Brain pericyte (primary cell): ENCODE measurements around the gene PGAP1.

Experiments
- DNase-seq: peaks from one replicate; pipeline ENCODE4 v3.0.0-alpha.2; 2012; ENCODE audit warnings: low read depth, low spot score

The PGAP1 gene

GRCh38 chr2:196887431-196887830, 39.1 kb downstream of the PGAP1 start:
- no peak for DNase-seq

GRCh38 chr2:196884368-196884767, 42.1 kb downstream of the PGAP1 start:
- DNase-seq, result no peak

- no peak for DNase-seq
Observed at GRCh38 chr2:196876364-196876763, 50.1 kb downstream of the PGAP1 start.

GRCh38 chr2:196875414-196875813, 51.1 kb downstream of the PGAP1 start:
- DNase-seq, result no peak

- no peak for DNase-seq
Observed at GRCh38 chr2:196873511-196873910, 53.0 kb downstream of the PGAP1 start.

- DNase-seq, result no peak
Observed at GRCh38 chr2:196854629-196855028, 71.9 kb downstream of the PGAP1 start.

GRCh38 chr2:196853301-196854087, 73.0 kb downstream of the PGAP1 start:
- no peak for DNase-seq

GRCh38 chr2:196851088-196851487, 75.4 kb downstream of the PGAP1 start:
- no peak for DNase-seq

GRCh38 chr2:196849895-196850294, 76.6 kb downstream of the PGAP1 start:
- DNase-seq, result no peak

GRCh38 chr2:196846295-196846694, 80.2 kb downstream of the PGAP1 start:
- no peak for DNase-seq

- no peak for DNase-seq
Observed at GRCh38 chr2:196845371-196845770, 81.1 kb downstream of the PGAP1 start.

- DNase-seq, result no peak
Observed at GRCh38 chr2:196840171-196840570, 86.3 kb downstream of the PGAP1 start.

- DNase-seq, result no peak
Observed at GRCh38 chr2:196839574-196839973, 86.9 kb downstream of the PGAP1 start.

- no peak for DNase-seq
Observed at GRCh38 chr2:196836440-196836839, 90.1 kb downstream of the PGAP1 start.

GRCh38 chr2:196830701-196831100, 95.8 kb downstream of the PGAP1 start:
- DNase-seq, result no peak

- no peak for DNase-seq
Observed at GRCh38 chr2:196827356-196827755, 99.2 kb downstream of the PGAP1 start.

- no peak for DNase-seq
Observed at GRCh38 chr2:196823750-196824522, 102.6 kb downstream of the PGAP1 start.

GRCh38 chr2:196821195-196821594, 105.3 kb downstream of the PGAP1 start:
- no peak for DNase-seq

GRCh38 chr2:196809260-196809659, 117.2 kb downstream of the PGAP1 start, which contains the start of gene C2orf66:
C2orf66 (minus strand) TSS chr2:196809355; CDS start chr2:196809336, 19 bp downstream.
- no peak for DNase-seq

- DNase-seq, result no peak
Observed at GRCh38 chr2:196808083-196808665, 118.3 kb downstream of the PGAP1 start.

- no peak for DNase-seq
Observed at GRCh38 chr2:196804381-196804780, 122.1 kb downstream of the PGAP1 start.

- no peak for DNase-seq
Observed at GRCh38 chr2:196802401-196802800, 124.1 kb downstream of the PGAP1 start.
